Measurements from ENCODE around the gene ACVR1C. TPM values are rescaled to one million over a fixed set of nuclear protein-coding genes. Genes with fewer than 3 reads are reported as not detected.

Gene ACVR1C
- total and polyA plus RNA-seq, 4 donors, result 0.61 to 2.1 (median 1.4) TPM

Other genes starting within 250 kb of the ACVR1C start
- 1 to 10 TPM in 1 of 2 donors, under 1 TPM in 1; 0.83 to 5.9 TPM for gene CYTIP, start 184.8 kb downstream of the ACVR1C start, total RNA-seq
- 1 to 10 TPM in 1 of 2 donors, under 1 TPM in 1; 0.54 to 1.1 TPM for gene CYTIP, start 184.8 kb downstream of the ACVR1C start, polyA plus RNA-seq (ENCODE audit: insufficient read length in 2 of 2)
- 10 to 100 TPM; 21.1 to 23.4 TPM for gene ACVR1, start 247.5 kb upstream of the ACVR1C start, total RNA-seq
- 10 to 100 TPM; 23.1 to 24.8 TPM for gene ACVR1, start 247.5 kb upstream of the ACVR1C start, polyA plus RNA-seq (ENCODE audit: insufficient read length in 2 of 2)